CD4-positive, CD25-positive, alpha-beta regulatory T cell (primary cell): ENCODE results near the gene TOMM34. TPM values are rescaled to one million over a fixed set of nuclear protein-coding genes. Genes with fewer than 3 reads are reported as not detected.

Experiments used
- ATAC-seq, 2 donors: fragments of 150-1000 bp; cut with Tn5 transposase; one replicate each; pipeline ENCODE4 v1.10.0; 2021; ENCODE audit warnings: low read depth in 2 of 2, moderate number of reproducible peaks in 2 of 2, moderate library complexity in 1 of 2
- DNase-seq, 3 donors: peaks; one replicate each; pipeline versions ENCODE4 v3.0.0 to v3.0.0-alpha.2; 2012 to 2022; ENCODE audit warnings: mixed read lengths in 1 of 3
- H3K27ac ChIP-seq: one replicate; pipeline ENCODE4 v1.7.0; 2013; ENCODE audit warnings: mild to moderate bottlenecking, low read length; ENCODE audit not compliant: insufficient read depth, poor library complexity, severe bottlenecking
- H3K27me3 ChIP-seq: one replicate; pipeline ENCODE4 v1.7.0; 2013; ENCODE audit warnings: low read length; ENCODE audit not compliant: control insufficient read depth, insufficient read depth
- H3K36me3 ChIP-seq: one replicate; pipeline ENCODE4 v1.7.0; 2013; ENCODE audit warnings: mild to moderate bottlenecking, low read length, moderate library complexity; ENCODE audit not compliant: control insufficient read depth, insufficient read depth
- H3K4me1 ChIP-seq: 2 replicates; pipeline ENCODE4 v1.7.0; 2013; ENCODE audit warnings: mild to moderate bottlenecking, low read length; ENCODE audit not compliant: insufficient read depth, control insufficient read depth, poor library complexity, severe bottlenecking
- H3K4me3 ChIP-seq: one replicate; pipeline ENCODE4 v1.7.0; 2013; ENCODE audit warnings: low read depth, mild to moderate bottlenecking, low read length, moderate library complexity
- H3K9me3 ChIP-seq, 2 experiments: 1 replicate in 1 of 2; 2 replicates in 1 of 2; pipeline ENCODE4 v1.7.0; 2013; ENCODE audit warnings: low read length in 2 of 2, mild to moderate bottlenecking in 1 of 2, moderate library complexity in 1 of 2; ENCODE audit not compliant: control insufficient read depth in 2 of 2
- H3K27ac Mint-ChIP-seq, 3 donors: one replicate each; pipeline ENCODE4 v1.8.0; 2020 to 2022; ENCODE audit warnings: mild to moderate bottlenecking in 3 of 3, mixed read lengths in 3 of 3, moderate library complexity in 2 of 3
- H3K27me3 Mint-ChIP-seq: one replicate; pipeline ENCODE4 v1.8.0; 2022; ENCODE audit warnings: mild to moderate bottlenecking, mixed read lengths
- H3K36me3 Mint-ChIP-seq: one replicate; pipeline ENCODE4 v1.8.0; 2020; ENCODE audit warnings: mixed read lengths
- H3K4me1 Mint-ChIP-seq, 4 donors: one replicate each; pipeline ENCODE4 v1.8.0; 2020 to 2022; ENCODE audit warnings: mixed read lengths in 4 of 4, mild to moderate bottlenecking in 1 of 4
- H3K4me3 Mint-ChIP-seq, 4 donors: one replicate each; pipeline ENCODE4 v1.8.0; 2020 to 2022; ENCODE audit warnings: mild to moderate bottlenecking in 4 of 4, mixed read lengths in 4 of 4, moderate library complexity in 3 of 4
- H3K9me3 Mint-ChIP-seq, 7 donors: one replicate each; pipeline ENCODE4 v1.8.0; 2020 to 2022; ENCODE audit warnings: mixed read lengths in 7 of 7, mild to moderate bottlenecking in 3 of 7, moderate library complexity in 2 of 7
- polyA plus RNA-seq, 4 donors: library from polyadenylated mRNA; unstranded; fragments of 300-500 nt; fragmentation: Illumina TruSeq; gene quantifications; one replicate each; pipeline ENCODE4 v1.2.3, GENCODE V29; 2021
- total RNA-seq: library from RNA; stranded (reverse); gene quantifications from one replicate; pipeline ENCODE4 v1.2.3, GENCODE V29; 2022

Gene TOMM34
- total and polyA plus RNA-seq, 5 donors from 2014 or later: 10.7 to 24.2 (median 22.1) TPM

DNA sequence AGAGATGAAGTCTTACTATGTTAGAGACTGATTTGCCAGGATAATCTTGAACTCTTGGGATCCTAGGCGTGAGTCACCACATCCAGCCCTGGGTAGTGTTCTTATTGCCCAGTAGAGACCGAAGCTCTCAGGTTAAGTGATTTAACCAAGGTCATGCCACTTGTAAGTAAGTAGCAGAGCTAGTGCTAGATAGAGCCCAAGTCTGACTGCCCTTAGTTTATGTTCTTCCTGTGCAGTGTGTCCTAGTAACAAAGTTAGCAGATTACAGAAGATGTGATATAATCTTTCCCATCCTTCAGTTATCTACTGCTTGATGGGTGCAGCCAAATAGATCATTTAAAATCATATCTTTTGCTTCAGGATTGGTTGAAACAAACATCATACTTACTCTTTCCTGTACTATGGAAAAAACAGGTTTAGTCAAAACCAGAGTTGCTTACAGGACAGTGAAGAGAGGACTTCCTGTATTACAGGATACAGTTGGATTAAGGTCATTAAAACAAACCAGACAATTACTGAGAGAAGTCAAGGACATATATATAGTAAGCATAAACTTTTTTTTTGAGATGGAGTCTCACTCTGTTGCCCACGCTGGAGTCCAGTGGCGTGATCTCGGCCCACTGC is 59.9 kb downstream of the TOMM34 start:
- Mint-ChIP-seq H3K4me3 (peak overlapping the region; percentile 0 to 53 (median 27)), H3K36me3 (peaks cover 42% of the 10 kb centered on the region), H3K9me3 (no peaks in the 10 kb centered on the region), H3K27me3 (no peaks in the 10 kb centered on the region), H3K4me1 (peaks cover 48 to 77% (median 61%) of the 10 kb centered on the region in 4 donors), H3K27ac (peak overlapping the region; percentile 21 to 79 (median 73))
- Histone ChIP-seq H3K36me3 (peaks cover 68% of the 10 kb centered on the region), H3K4me3 (peak overlapping the region; percentile 10), H3K9me3 (no peaks in the 10 kb centered on the region), H3K4me1 (peaks cover 54% of the 10 kb centered on the region), H3K27me3 (no peaks in the 10 kb centered on the region), H3K27ac (peak overlapping the region; percentile 48)
- ATAC-seq (no peak), DNase-seq (peak in 1 of 3 donors; percentile 36)

DNA sequence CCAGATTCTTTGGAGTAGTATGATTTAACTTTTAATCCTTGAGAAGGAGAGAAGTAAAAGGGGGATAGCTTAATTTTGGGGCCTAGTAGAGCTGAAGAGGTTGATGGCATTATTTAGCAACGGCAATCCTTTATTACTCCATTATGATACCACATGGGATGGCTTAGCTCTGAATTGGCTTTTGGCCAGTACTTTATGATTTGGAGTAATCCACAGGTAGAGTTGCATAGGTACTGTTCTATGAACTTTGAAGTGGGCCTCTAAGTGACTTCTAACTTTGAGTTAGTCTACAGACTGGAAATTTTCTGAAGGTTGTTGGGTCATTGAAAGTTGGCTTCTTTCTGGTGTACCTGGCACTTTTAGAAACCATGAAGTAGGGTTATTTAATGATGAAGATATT is 63.1 kb downstream of the TOMM34 start:
- Histone ChIP-seq H3K27ac (peak overlapping the region; percentile 47), H3K36me3 (peaks cover 47% of the 10 kb centered on the region), H3K27me3 (no peaks in the 10 kb centered on the region), H3K4me1 (peaks cover 85% of the 10 kb centered on the region), H3K9me3 (no peaks in the 10 kb centered on the region), H3K4me3 (peak overlapping the region; percentile 56)
- H3K4me3 Mint-ChIP-seq: peak overlapping the region; percentile 24 to 71 (median 42)
- no peak for ATAC-seq
- H3K9me3 Mint-ChIP-seq: no peaks in the 10 kb centered on the region
- H3K36me3 Mint-ChIP-seq: peaks cover 34% of the 10 kb centered on the region
- peak overlapping the region in 2 of 3 donors; percentile 23 to 72 for H3K27ac Mint-ChIP-seq
- no peak for DNase-seq
- peaks cover 52 to 91% (median 74%) of the 10 kb centered on the region in 4 donors for H3K4me1 Mint-ChIP-seq
- H3K27me3 Mint-ChIP-seq: no peaks in the 10 kb centered on the region

DNA sequence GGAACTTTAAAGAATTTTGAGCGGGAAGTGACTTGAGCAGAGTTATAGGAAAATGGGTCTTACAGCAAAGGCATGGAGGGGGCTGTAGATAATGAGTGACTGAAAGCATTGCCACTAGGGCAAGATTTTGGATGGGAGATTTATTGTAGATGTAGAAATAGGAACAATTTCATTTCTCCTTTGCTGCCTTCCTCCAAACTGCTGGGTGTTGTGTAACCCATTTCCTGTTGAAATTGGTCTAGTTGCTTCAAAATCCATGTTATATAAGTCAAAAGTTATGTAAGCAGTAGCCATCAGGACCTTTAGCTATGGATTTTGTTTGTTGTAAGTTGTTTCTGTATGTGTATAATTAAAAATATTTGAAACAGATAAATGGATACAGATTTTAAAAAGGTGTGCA is 63.6 kb downstream of the TOMM34 start:
- H3K27ac Mint-ChIP-seq: peak overlapping the region; percentile 23 to 89 (median 72)
- Histone ChIP-seq H3K36me3 (peaks cover 46% of the 10 kb centered on the region), H3K4me1 (peaks cover 90% of the 10 kb centered on the region), H3K4me3 (peak overlapping the region; percentile 56), H3K9me3 (no peaks in the 10 kb centered on the region), H3K27me3 (no peaks in the 10 kb centered on the region), H3K27ac (peak overlapping the region; percentile 47)
- no peak for ATAC-seq
- H3K27me3 Mint-ChIP-seq: no peaks in the 10 kb centered on the region
- H3K9me3 Mint-ChIP-seq: no peaks in the 10 kb centered on the region
- peak overlapping the region; percentile 33 to 71 (median 58) for H3K4me3 Mint-ChIP-seq
- H3K36me3 Mint-ChIP-seq: peaks cover 36% of the 10 kb centered on the region
- no peak for DNase-seq
- H3K4me1 Mint-ChIP-seq: peaks cover 51 to 93% (median 76%) of the 10 kb centered on the region in 4 donors

DNA sequence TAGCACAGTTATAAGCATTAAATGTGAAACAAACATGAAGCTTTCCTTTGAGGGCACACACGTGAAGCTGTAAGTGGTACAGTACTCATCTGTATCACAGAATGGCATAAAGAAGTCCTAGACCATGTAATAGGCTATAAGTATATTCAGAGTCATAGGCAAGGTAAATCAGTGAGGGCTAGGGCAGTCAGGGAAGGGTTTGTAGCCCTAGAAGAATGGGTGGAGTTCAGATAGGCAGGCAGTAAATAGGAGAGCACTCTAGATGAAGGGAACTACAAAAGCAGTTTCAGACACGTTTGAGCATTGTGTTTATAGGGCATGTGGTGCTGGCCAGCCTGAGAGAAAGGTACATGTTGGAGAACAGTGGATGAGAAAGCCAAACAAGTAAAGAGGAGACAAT is 65.2 kb downstream of the TOMM34 start:
- peaks cover 96% of the 10 kb centered on the region for H3K4me1 ChIP-seq
- Mint-ChIP-seq H3K4me1 (peaks cover 40 to 92% (median 69%) of the 10 kb centered on the region in 4 donors), H3K9me3 (no peaks in the 10 kb centered on the region), H3K4me3 (peak overlapping the region; percentile 19 to 53 (median 30)), H3K27ac (peak overlapping the region; percentile 0 to 84 (median 20)), H3K36me3 (peaks cover 26% of the 10 kb centered on the region), H3K27me3 (no peaks in the 10 kb centered on the region)
- DNase-seq (no peak), ATAC-seq (no peak)
- no peak overlapping the region for H3K27ac ChIP-seq
- H3K4me3 ChIP-seq: peak overlapping the region; percentile 56
- H3K27me3 ChIP-seq: no peaks in the 10 kb centered on the region
- H3K36me3 ChIP-seq: peaks cover 37% of the 10 kb centered on the region
- no peaks in the 10 kb centered on the region for H3K9me3 ChIP-seq

Other genes with a start within 250 kb of the TOMM34 start
- gene CCN5, start 245.0 kb downstream of the TOMM34 start, total RNA-seq: not detected
- gene CCN5, start 245.0 kb downstream of the TOMM34 start, polyA plus RNA-seq: not detected
- gene KCNK15, start 214.5 kb downstream of the TOMM34 start, total RNA-seq: not detected
- gene KCNK15, start 214.5 kb downstream of the TOMM34 start, polyA plus RNA-seq: not detected
- not detected for gene RIMS4, start 149.9 kb downstream of the TOMM34 start, total RNA-seq
- gene RIMS4, start 149.9 kb downstream of the TOMM34 start, polyA plus RNA-seq: not detected
- 303 TPM for gene YWHAB, start 74.7 kb downstream of the TOMM34 start, total RNA-seq
- 100 to 1,000 TPM; 567 to 927 (median 748) TPM for gene YWHAB, start 74.7 kb downstream of the TOMM34 start, polyA plus RNA-seq
- 66.1 TPM for gene PABPC1L, start 50.3 kb downstream of the TOMM34 start, total RNA-seq
- gene PABPC1L, start 50.3 kb downstream of the TOMM34 start, polyA plus RNA-seq: under 1 TPM in 2 of 4 donors, not detected in 2; 0.12 to 0.68 TPM
- gene STK4, start 6.1 kb upstream of the TOMM34 start, total RNA-seq: 375 TPM
- gene STK4, start 6.1 kb upstream of the TOMM34 start, polyA plus RNA-seq: 100 to 1,000 TPM; 211 to 254 (median 227) TPM
- gene KCNS1, start 140.7 kb upstream of the TOMM34 start, total RNA-seq: not detected
- under 1 TPM; 0.09 to 0.20 (median 0.17) TPM for gene KCNS1, start 140.7 kb upstream of the TOMM34 start, polyA plus RNA-seq
- not detected for gene WFDC5, start 154.8 kb upstream of the TOMM34 start, total RNA-seq
- gene WFDC5, start 154.8 kb upstream of the TOMM34 start, polyA plus RNA-seq: not detected
- not detected for gene WFDC12, start 164.1 kb upstream of the TOMM34 start, total RNA-seq
- not detected for gene WFDC12, start 164.1 kb upstream of the TOMM34 start, polyA plus RNA-seq
- gene PI3, start 214.5 kb upstream of the TOMM34 start, total RNA-seq: not detected
- gene PI3, start 214.5 kb upstream of the TOMM34 start, polyA plus RNA-seq: not detected
- not detected for gene SEMG1, start 246.6 kb upstream of the TOMM34 start, total RNA-seq
- gene SEMG1, start 246.6 kb upstream of the TOMM34 start, polyA plus RNA-seq: not detected